NT2/D1 (cell line): ENCODE data around the gene ETS1.

Source experiments
- SUZ12 ChIP-seq: IDR thresholded peaks from 2 replicates; pipeline ENCODE4 v1.6.1; 2011; ENCODE audit not compliant: insufficient read length, insufficient read depth; ENCODE audit errors: extremely low read depth
- YY1 ChIP-seq: IDR thresholded peaks from 2 replicates; pipeline ENCODE4 v1.6.1; 2011; ENCODE audit not compliant: insufficient read length, insufficient read depth
- ZNF274 ChIP-seq: IDR thresholded peaks from 2 replicates; pipeline ENCODE4 v1.6.1; 2011; ENCODE audit warnings: mild to moderate bottlenecking, low read depth, low read length

- TF ChIP-seq ZNF274: no peak
- no peak for TF ChIP-seq SUZ12
- TF ChIP-seq YY1: no peak
Measured at GRCh38 chr11:128503245-128503991, 83.9 kb downstream of the ETS1 start.
